Stimulated activated CD8-positive, alpha-beta memory T cell treated with anti-CD3 and anti-CD28 coated beads, Interleukin-2, amount 100 ng/mL, for 48 hours (primary cell): ENCODE data around the gene HEATR9.
A peak's percentile ranks its signal among the peaks of the same experiment; 100 is the strongest.

Experiments used
- DNase-seq, 2 donors: peaks; one replicate each; pipeline ENCODE4 v3.0.0-alpha.2; 2020; ENCODE audit warnings: low read depth in 2 of 2

The HEATR9 gene

DNA sequence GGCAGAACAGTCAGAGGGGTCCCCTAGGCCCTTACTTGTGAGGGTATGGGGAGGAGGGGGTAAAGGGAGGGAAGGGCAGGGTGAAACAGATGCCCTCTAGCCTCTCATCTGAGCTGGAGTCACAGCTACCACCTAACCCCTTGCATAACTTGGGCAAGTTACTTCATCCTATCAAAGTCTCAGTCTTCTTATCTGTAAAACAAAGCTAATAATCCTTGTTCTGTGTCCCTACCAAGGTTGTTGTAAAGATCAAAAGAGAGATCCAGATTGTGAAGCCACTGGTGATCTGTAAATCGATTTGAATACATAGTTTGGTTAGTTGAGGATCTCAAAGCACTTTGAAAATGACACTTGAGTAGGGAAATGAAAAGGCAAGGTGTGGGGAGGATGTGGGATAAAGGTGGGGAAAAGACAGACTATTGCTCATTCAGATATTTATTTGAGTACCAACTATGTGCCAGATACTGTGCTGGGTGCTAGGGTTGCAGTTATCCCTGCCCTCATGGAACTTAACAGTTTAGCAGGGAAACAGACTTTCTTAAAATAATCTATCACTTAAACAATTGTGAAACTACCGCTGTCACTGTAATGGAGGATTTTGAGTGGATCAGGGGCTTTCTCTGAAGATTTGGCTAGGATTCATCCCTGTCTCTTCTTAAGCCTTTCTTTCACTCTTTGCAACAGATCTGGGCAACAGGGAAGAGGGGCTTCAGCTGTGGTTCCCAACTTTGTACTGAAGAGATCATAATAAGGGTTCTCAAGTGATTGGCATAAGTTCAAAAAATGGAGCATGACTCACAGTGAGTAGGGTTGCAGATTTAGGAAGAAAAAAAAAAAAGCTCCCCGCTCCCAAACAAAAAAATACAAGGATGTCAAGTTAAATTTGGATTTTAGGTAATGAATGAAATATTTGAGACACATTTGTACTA is 3.0 kb downstream of the HEATR9 start:
- DNase-seq, result no peak

DNA sequence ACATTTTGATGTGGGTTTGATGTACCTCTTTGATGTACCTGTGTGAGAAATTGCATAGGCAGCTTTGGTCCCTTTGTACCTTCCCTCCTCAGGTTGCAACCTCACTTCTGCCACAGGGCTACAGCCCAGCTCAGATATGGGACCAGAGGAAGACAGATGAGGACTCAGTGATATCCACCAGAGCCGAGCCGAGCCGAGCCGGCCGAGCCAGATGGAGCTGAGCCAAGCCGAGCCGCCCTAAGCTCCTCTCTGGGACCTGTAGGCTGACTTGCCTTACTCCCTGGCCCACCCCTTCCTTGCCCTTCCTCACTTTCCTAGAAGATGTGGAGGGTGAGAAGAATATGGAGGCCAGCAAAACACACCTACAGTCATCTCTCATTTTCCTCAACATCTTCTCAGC is 3.8 kb downstream of the HEATR9 start:
- DNase-seq, result no peak

DNA sequence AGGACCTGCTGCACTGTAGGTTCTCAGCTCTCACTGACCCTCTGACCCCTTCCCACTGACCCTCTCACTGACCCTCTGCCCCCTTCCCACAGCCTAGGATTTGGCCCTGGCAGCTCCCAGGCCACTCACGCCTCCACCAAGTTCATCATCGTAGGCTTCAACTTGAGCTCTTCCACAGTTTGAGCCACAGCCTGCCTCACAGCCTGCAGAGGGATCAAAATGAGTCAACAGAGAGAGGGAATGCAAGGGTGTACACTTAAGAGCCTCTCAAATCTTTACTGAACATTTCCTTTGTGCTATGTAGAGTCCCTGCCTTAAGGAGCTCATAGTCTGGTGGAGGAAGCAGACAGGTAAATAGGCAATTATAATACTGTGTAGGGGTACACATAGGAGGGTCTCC is 12.1 kb downstream of the HEATR9 start:
- DNase-seq, result no peak

DNA sequence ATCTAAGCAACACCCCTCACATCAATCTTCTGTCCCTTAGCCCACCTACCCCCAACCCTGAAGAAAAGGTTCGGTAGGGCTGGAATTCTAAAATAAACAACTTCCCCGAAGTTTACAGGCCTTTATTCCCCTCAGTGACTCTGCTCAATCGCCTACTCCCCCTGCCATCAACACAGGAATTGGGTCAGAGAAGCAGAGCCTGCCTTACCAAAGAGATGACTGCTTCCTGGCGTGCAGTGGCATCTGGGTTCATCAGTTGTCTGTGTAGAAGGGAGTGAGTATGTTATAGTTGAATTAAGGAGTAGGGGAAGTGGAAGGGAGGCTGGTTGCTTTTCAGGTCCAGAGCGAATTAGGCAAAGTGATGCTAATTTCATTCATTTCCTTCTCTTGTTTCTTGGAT is 12.7 kb downstream of the HEATR9 start:
- DNase-seq, result no peak

DNA sequence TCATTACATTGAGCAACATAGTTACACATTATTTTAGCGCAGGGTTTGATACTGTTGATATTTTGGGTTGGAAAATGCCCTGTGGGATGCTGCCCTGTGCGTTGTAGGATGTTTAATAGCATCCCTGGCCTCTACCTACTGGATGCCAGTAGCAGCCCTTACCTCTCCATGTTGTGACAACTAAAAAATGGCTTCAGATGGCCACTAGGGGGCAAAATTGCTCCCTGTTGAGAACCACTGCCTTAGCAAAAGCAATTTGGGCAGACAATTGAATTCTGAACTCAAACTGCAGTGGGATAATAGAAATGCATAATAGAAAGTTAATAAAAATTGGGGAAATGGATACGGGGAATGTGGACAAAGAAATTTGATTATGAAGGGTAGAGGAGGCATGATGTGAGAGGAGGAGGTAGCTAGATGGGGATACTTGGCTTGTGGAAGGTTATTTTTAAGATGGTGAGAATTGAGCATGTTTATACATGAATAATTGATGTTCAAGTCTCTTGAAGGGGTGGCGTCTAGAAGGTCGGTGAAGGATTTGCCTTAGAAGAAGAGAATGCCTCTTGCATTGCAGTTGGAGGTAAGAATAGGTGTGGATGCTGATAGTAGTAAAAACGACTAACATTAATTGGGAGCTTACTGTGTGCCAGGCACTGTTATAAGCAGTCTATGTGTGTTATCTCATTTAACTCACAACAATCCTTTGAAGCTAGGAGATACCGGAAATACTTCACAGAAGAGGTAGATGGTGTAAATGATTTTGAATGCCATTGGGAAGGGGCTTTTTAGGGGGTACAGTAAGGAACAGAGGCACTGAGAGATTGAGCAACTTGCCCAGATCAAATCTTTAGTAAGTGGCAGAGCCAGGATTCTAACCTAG is 19.0 kb downstream of the HEATR9 start:
- DNase-seq, result peak; percentile 18 to 26

DNA sequence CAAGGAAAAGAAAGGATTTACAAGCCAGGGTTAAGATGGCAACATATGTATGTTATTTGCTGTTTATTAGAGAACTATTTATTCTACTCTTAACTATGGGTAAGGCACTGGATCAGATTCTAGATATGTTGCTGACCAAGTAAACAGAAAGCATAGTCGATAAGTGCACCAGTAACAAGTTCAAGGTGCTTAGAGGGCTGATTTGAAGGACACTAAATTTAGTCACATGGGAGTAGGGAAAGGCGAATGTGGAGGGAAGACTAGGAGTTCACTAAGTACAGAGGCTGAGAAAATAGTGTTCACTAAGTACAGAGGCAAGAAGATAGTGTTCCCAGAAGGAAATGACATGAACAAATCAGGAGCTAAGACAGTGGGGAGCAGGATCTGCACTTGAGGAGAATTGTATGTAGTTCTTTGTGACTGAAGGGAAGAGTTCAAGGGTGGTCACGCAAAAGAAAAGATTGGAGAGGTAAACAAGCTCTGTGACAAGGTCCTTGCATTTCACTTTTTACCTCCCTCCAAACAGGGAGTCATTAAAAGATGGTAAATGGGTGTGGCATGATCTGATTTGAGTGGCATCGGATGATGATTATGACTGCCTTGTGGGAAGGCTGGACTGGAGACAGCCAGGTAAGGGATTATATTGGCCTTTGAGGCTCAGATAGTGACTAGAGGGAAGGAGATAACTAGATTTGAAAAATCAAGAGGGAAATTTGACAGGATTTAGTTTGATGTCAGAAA is 20.9 kb downstream of the HEATR9 start:
- no peak for DNase-seq

DNA sequence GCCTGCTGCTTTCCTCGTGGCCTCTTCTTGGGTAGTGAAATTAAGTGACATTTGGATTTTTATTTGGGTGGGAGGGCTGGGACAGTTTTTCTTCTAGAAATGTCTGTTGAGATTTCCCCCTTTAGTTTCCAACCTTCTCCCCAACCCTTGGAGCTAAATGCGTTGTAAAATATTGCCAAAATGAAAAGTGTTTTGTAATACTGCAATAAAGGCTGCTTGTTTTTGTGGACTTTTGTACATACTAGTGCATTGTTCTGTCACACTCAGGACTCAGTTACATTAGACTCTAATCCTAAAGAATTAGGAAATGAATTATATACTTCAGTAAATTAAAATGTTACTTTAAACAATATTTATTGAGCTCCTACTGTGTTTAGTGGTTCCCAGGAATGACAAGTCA is 21.7 kb downstream of the HEATR9 start:
- no peak for DNase-seq

DNA sequence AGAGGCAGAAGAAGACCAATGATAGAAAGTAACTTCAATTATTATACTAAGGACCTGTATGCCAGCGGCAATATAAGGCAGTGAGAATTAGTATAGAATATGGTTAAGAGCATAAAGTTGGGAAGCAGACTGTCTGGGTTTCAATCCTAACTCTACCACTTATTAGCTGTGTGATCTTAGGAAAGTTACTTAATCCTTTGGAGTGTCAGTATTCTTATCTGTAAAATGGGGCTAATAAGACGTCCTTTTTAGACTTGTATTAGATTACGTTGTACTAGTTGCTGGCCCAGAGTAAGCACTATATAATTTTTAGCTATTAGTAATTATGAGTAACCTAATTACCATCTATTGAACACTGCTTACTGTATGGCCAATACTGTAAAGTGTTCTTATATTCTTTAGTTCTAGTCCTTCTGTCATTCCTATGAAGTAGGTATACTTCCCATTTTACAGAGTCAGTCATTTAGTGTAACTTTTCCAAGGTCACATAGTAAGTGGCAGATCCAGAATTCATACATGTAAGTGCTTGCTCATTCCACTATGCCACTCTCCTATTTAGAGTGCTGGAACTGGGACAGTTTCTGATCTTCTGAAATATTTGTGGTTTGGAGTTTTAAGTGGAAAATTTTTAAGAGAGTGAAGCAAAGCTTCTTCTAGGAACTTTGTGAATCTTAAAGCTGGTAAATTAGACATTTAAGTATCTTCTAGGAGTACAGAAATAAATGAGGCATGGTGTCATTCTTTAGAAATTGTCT is 22.5 kb downstream of the HEATR9 start:
- no peak for DNase-seq

DNA sequence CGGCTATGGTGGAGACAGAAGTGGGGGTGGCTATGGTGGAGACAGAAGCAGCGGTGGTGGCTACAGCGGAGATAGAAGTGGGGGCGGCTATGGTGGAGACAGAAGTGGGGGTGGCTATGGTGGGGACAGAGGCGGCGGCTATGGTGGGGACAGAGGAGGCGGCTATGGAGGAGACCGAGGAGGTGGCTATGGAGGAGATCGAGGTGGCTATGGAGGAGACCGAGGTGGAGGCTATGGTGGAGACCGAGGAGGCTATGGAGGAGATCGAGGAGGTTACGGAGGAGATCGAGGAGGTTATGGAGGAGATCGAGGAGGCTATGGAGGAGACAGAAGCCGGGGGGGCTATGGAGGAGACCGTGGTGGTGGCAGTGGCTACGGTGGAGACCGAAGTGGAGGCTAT is 24.1 kb downstream of the HEATR9 start:
- no peak for DNase-seq

DNA sequence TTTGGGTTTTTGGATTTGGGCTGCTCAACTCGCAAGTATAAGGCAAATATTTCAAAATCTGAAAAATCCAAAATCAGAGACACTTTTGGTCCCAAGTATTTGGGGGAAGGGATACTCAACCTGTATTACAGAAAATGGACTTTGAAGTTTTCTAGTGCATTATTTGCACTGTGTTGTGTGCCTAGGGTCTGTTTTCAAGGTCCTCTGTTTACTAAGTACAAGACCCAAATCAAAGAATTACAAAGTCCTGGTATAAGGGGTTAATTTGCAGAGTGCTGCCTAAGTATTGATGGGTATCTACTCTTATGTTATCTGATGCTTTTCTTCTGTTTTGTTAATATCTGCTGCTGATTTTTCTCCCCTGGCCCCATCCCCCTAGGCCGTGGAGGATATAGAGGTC is 25.0 kb downstream of the HEATR9 start:
- DNase-seq, result no peak

DNA sequence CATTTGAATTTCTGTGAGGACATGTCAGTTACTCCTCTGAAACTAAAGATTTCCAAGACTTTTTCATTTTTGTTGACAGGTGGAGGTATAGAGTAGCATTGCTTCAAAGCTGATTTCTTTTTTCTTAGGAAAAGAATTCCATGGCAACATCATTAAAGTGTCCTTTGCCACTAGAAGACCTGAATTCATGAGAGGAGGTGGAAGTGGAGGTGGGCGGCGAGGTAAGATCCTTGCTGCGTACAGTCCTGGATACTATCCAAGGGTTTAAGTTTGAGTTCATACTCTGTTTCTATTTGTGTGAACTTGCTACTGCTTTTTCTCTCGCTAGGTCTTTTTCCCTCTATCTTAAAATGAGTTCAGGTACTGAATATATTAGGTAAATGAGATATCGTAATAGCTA is 26.5 kb downstream of the HEATR9 start:
- DNase-seq, result no peak

DNA sequence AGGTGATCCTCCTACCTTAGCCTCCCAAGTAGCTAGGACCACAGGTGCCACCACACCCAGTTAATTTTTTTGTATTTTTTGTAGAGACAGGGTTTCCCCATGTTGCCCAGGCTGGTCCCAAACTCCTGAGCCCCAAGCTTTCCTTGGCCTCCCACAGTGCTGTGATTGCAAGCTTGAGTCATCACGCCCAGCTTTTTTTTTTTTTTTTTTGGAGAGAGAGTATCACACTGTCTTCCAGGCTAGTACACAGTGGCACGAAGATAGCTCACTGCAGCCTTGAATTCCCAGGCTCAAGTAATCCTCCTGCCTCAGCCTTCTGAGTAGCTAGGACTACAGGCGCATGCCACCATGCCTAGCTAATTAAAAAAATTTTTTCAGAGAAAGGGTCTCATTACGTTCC is 27.2 kb downstream of the HEATR9 start:
- no peak for DNase-seq

DNA sequence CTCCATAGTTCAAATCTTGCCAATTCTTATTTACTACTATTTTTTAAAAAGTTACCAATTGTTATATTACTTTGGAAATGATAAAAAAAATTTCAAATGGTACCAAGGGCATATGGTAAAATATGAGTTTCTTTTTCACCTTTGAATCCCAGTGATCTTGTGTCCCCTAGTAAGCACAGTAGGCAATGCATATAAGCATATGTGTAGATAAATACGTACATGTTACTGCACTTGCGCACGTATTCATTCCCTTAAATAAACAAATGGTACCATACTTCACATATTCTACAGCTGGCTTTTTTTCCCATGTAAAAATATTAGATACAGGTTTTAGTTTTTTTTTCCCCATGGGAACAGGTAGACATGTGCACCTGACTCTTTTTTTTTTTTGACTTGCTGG is 27.6 kb downstream of the HEATR9 start:
- DNase-seq, result no peak

DNA sequence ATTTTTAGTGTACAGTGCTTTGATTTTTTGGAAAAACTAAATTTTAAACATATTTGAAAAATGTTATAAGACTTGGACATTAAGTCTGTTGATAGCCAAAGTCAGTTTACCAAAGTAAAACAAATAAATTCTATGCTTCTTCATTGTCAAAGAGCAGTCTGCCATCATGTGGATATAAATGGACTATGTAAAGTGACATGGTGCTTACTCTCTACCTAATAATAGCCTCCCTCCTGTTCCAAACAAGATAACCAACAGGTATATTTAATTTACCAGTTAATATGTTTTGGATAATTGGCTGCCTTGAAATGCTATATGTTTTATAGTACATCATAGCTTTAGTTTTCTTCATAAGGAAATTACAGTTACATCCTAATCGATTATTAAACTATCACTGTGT is 43.5 kb downstream of the HEATR9 start:
- no peak for DNase-seq

DNA sequence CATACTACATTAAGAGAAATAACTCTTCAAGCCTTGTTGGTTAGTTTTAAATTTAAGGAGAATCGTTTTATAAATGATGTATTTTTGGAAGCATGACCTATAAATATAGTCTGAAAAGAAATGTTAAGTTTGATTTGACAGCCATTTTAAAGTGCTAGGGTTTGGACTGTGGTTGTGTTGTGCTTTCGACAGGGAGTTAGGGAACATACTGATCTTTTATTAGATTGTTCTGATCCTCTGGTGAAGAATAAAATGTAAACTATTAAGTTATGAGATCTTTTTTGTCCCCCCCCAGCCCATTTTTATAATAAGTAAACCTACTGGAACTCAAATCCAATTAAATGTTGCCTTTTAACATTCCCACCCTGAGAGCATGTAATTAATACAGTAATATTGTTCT is 47.4 kb downstream of the HEATR9 start:
- DNase-seq, result no peak

DNA sequence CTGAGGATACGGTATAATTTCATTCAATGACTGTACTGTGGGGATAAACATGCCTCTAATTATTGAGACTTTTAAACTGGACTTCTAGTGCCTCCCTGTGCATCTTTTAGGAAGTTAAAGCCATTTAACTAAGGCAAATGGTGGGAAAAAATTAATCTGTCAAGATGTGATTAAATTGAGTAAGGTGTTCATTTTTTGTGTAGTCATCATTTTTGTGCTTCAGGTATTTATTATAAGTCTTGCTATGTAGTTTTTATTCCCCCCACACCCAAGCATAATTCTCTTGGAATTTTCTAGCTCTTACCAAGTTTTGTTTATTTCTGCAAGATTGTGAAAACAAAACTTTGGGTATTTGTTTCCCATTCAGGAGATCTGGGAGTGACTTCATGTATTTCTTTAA is 49.2 kb downstream of the HEATR9 start:
- DNase-seq, result no peak

DNA sequence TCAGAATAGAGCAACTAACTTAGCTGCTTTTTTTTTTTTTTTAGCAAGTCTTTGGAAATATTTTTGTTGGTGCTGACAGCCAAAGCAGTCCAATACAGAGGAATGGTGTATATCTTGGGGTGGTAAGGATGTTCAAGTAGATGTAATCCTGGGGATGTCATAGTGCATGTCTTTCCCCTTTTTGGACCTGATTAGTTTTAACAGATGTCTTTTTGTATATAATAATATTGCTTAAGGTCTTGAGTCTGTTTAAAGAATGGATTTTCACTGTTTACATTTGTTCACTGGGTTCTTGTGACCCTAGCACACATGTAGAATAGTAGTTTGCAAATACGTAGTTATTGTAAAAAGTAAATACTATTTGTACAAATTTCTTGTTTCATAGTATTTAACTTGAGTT is 51.5 kb downstream of the HEATR9 start:
- no peak for DNase-seq

DNA sequence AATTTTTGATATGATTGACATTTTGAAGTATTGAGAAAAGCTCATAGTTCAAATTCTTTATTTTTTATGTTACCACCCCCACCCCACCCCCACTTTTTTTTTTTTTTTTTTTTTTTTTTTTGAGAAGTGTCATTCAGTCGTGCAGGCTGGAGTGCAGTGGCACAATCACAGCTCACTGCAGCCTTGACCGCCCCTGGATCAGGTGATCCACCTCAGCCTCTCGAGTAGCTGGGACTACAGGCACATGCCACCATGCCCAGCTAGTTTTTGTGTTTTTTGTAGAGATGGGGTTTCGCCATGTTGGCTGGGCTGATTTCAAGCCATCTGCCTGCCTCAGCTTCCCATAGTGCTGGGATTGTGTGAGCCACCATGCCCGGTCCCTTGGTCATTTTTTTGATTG is 52.0 kb downstream of the HEATR9 start:
- no peak for DNase-seq

DNA sequence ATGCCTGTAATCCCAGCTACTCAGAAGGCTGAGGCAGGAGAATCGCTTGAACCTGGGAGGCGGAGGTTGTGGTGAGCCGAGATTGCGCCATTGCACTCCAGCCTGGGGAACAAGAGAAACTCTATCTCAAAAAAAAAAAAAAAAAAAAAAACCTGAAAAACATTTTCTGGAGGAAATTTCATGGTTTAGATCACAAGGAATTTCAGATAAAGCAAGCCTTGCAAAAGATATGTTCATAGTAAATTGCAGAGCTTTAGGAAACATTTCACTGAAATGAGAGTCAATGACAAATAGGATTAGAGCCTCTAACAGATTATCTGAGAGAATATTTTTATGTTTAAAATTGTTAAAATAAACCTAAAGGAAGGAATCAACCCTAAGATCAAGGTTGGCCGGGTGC is 56.2 kb downstream of the HEATR9 start:
- no peak for DNase-seq

DNA sequence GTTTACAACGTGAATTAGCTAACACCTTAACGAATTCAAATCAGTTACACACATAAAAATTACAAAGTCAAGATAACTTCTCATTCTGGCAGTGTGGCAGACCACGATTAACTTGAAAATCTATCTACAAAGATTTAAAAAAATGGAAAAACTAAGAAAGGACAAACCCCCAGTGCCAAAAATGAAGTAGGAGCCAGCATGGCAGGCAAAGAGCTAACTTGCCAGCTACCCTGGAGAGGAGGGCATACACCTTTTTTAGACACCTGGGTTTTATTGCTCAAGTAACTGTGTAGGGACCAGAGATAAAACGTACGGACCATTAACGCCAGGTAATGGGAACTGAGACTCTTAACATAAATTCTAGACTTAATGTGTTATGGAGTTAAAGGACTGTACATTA is 56.9 kb downstream of the HEATR9 start:
- DNase-seq, result no peak

DNA sequence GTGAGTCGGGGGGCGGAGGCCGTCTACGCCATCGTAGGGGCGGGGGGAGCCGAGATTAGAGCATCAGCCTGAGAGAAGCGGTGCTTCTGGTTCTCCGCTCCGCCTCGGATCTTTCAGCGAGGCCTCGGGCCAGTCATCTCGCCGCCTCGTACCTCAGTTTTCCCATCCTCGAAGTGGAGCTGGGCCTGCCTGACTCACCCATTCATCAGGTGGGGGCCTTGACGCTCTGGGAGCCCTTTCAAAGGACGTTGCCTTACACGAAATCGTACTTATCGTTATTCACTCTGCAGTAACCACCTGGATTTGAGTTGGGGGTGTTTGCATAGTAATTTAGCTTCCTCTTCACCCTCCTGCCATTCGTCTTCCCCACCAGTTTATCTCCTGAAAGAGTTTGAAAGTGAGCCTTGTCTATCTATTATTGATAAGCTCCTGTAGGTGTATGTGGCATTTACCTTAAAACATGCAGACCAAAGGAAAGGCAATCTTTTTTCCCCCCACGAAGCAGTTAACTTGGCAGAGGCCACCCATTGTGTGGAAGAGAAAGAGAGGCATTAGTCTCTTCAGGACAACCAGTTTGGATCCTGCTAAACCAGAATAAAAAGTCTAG is 58.7 kb downstream of the HEATR9 start:
- DNase-seq, result no peak
